ENCODE measurements around the gene CCDC92. TPM values are rescaled to one million over a fixed set of nuclear protein-coding genes. Genes with fewer than 3 reads are reported as not detected.

The CCDC92 gene
- total and polyA plus RNA-seq, 2 of the 8 experiments (the other 6 are each of a cell fraction or from before 2014, with no cell fraction given) = 0.43 to 0.51 TPM

Small RNA genes within 50 kb of the gene (small RNA-seq; reads per million reads assigned to genes)
- not detected for gene AC068790.4 (ENCODE audit: insufficient read depth)
- gene AC068790.6 (ENCODE audit: insufficient read depth) = not detected

Other genes starting within 250 kb of the CCDC92 start
- gene DNAH10, start 210.5 kb downstream of the CCDC92 start, total RNA-seq (2021; fragmentation: NEBNext Ultra II Directional; extraction: Animal tissue kit (Norgen Biotek cat#: 25700)) = 0.24 and 0.27 TPM in 2 replicates
- gene DNAH10, start 210.5 kb downstream of the CCDC92 start, polyA plus RNA-seq (2011; rRNA removed) = 0.02 and 0.09 TPM in 2 replicates
- 41.7 and 51.4 TPM in 2 replicates for gene ZNF664, start 384 bp upstream of the CCDC92 start, total RNA-seq (2021; fragmentation: NEBNext Ultra II Directional; extraction: Animal tissue kit (Norgen Biotek cat#: 25700))
- gene ZNF664, start 384 bp upstream of the CCDC92 start, polyA plus RNA-seq (2011; rRNA removed) = 16.0 and 22.8 TPM in 2 replicates